Caki2 (cell line): ENCODE results near the gene TNIP3. TPM values are rescaled to one million over a fixed set of nuclear protein-coding genes. Genes with fewer than 3 reads are reported as not detected.
"Not testable (repeated sequence)": the region's sequence is repeated elsewhere in the genome, so short reads cannot be mapped to it uniquely, and the experiment has no call there.

Source experiments
- DNase-seq: peaks from one replicate; pipeline ENCODE4 v3.0.0-alpha.2; 2015; ENCODE audit warnings: low read depth
- in situ Hi-C: cut with HindIII; loops from 2 replicates; pipeline ENCODE4 v1.10.0; 2016; ENCODE audit warnings: low sequenced_read_pairs, low pct_unique_long_range_greater_than_20kb, mixed read lengths
- total RNA-seq: library from RNA; depleted of rRNA; stranded (reverse); fragments of >200 nt; shearing (Covaris generic); gene quantifications from 2 replicates; pipeline ENCODE4 v1.2.3, GENCODE V29; 2014; ENCODE audit warnings: low replicate concordance

TNIP3 gene
- total RNA-seq, 1 experiment from 2014 or later: 0.98 TPM

- no peak for DNase-seq
- in situ Hi-C loops: no loop called here
These were observed 18.2 kb upstream of the TNIP3 start for GRCh38 chr4:121182296-121182695.

GRCh38 chr4:121181493-121181892 is 17.4 kb upstream of the TNIP3 start:
- in situ Hi-C loops: no loop called here
- DNase-seq: no peak

- no peak for DNase-seq
- in situ Hi-C loops: no loop called here
These were observed 16.4 kb upstream of the TNIP3 start for GRCh38 chr4:121180558-121180957.

GRCh38 chr4:121177246-121178137 is 13.4 kb upstream of the TNIP3 start:
- in situ Hi-C loops: no loop called here
- no peak for DNase-seq

- in situ Hi-C loops: no loop called here
These were observed 12.2 kb upstream of the TNIP3 start for GRCh38 chr4:121176082-121176934.

GRCh38 chr4:121171477-121171876 is 7.4 kb upstream of the TNIP3 start:
- in situ Hi-C loops, DNase-seq: not testable (repeated sequence)

More at GRCh38 chr4:121176082-121176934, 12.2 kb upstream of the TNIP3 start:
- DNase-seq: no peak

- in situ Hi-C loops: no loop called here
- no peak for DNase-seq
These were observed 4.5 kb upstream of the TNIP3 start for GRCh38 chr4:121168446-121169281.

- no peak for DNase-seq
- in situ Hi-C loops: no loop called here
These were observed 2.9 kb upstream of the TNIP3 start for GRCh38 chr4:121166976-121167375.

- DNase-seq: no peak
- in situ Hi-C loops: no loop called here
These were observed 1.1 kb upstream of the TNIP3 start for GRCh38 chr4:121165206-121165605.

- peak; percentile 66 for DNase-seq
These were observed 7.0 kb downstream of the TNIP3 start for GRCh38 chr4:121156822-121157769.

GRCh38 chr4:121155893-121156292 is 8.2 kb downstream of the TNIP3 start:
- DNase-seq: peak; percentile 62
- in situ Hi-C loops: no loop called here

More at GRCh38 chr4:121156822-121157769, 7.0 kb downstream of the TNIP3 start:
- in situ Hi-C loops: no loop called here

- in situ Hi-C loops: no loop called here
- no peak for DNase-seq
These were observed 10.0 kb downstream of the TNIP3 start for GRCh38 chr4:121154103-121154515.

- in situ Hi-C loops: no loop called here
These were observed 12.2 kb downstream of the TNIP3 start for GRCh38 chr4:121151942-121152341.

GRCh38 chr4:121150486-121150885 is 13.6 kb downstream of the TNIP3 start:
- in situ Hi-C loops: no loop called here
- no peak for DNase-seq

More at GRCh38 chr4:121151942-121152341, 12.2 kb downstream of the TNIP3 start:
- no peak for DNase-seq

- in situ Hi-C loops: no loop called here
- no peak for DNase-seq
These were observed 14.1 kb downstream of the TNIP3 start for GRCh38 chr4:121150003-121150402.

- in situ Hi-C loops: no loop called here
- DNase-seq: no peak
These were observed 15.5 kb downstream of the TNIP3 start for GRCh38 chr4:121148621-121149020.

- in situ Hi-C loops: no loop called here
- no peak for DNase-seq
These were observed 16.1 kb downstream of the TNIP3 start for GRCh38 chr4:121148000-121148399.
